Transverse colon (tissue), 4 donors: ENCODE results near the gene LIPN.

Experiments used
- CTCF ChIP-seq, 5 experiments: fragments of 200-600 bp in 3 of 5; fragments of 450-650 bp in 2 of 5; sonication (generic) in 3 of 5; IDR thresholded peaks; 1 replicate in 2 of 5; 2 replicates in 3 of 5; pipeline ENCODE4 v1.5.1; 2016 to 2017; ENCODE audit warnings: antibody characterized with exemption in 5 of 5, inconsistent platforms in 3 of 5, mild to moderate bottlenecking in 2 of 5, moderate library complexity in 1 of 5
- EP300 ChIP-seq: sonication (generic); formaldehyde crosslinking; IDR thresholded peaks from one replicate; pipeline ENCODE4 v1.6.1; 2017; ENCODE audit warnings: antibody characterized with exemption, low read depth
- POLR2A ChIP-seq: fragments of 450-650 bp; IDR thresholded peaks from one replicate; pipeline ENCODE4 v1.6.1; 2016; ENCODE audit warnings: antibody characterized with exemption, mild to moderate bottlenecking, moderate library complexity
- POLR2AphosphoS5 ChIP-seq, 3 donors: sonication (generic); formaldehyde crosslinking; IDR thresholded peaks; one replicate each; pipeline ENCODE4 v1.6.1; 2016; ENCODE audit warnings: antibody characterized with exemption in 3 of 3

- TF ChIP-seq CTCF (IDR thresholded peaks at IDR 0.05) (no peak), POLR2AphosphoS5 (IDR thresholded peaks at IDR 0.05) (no peak), POLR2A (no peak), EP300 (no peak)
Measured at GRCh38 chr10:88781206-88781605, 21.4 kb downstream of the LIPN start.
